ENCODE measurements around the gene EIF3F. TPM values are rescaled to one million over a fixed set of nuclear protein-coding genes. Genes with fewer than 3 reads are reported as not detected.

Gene EIF3F
- total and polyA plus RNA-seq, 2 of the 8 experiments (the other 6 are each of a cell fraction or from before 2014, with no cell fraction given), result 222 to 388 TPM

GRCh38 chr11:7964873-7965272 is 22.3 kb upstream of the EIF3F start:
- no peaks in the 10 kb centered on the region for H3K79me1 ChIP-seq (ENCODE audit: low read depth, low read length)
- no peaks in the 10 kb centered on the region for H4K20me1 ChIP-seq (replicated peaks in 1 of 2; ENCODE audit: control insufficient read depth in 1 of 2, insufficient read depth in 2 of 2, low read length in 2 of 2)
- H2BK5ac ChIP-seq (ENCODE audit: low read depth, low read length), result no peak overlapping the region
- H3K18ac ChIP-seq (ENCODE audit: extremely low read depth, low read length), result no peak overlapping the region; the same call in 1 of the 2 replicates
- no peak overlapping the region for H2AFZ ChIP-seq (ENCODE audit: low read length)
- no peak overlapping the region for H3K14ac ChIP-seq (ENCODE audit: insufficient read length)
- no peak overlapping the region for H3K9ac ChIP-seq (replicated peaks in 1 of 4; ENCODE audit: extremely low read depth in 1 of 4, low read depth in 3 of 4, low read length in 3 of 4)
- peaks cover 0 to 2% (median under 1%) of the 10 kb centered on the region in 4 experiments; a peak in 2 of 7 replicates for H3K4me1 ChIP-seq (replicated peaks in 1 of 4; ENCODE audit: control insufficient read depth in 3 of 4, insufficient read depth in 4 of 4, low read length in 3 of 4)
- H3K4ac ChIP-seq (replicated peaks; ENCODE audit: insufficient read length, low read depth, low read length), result no peak overlapping the region
- no peak overlapping the region for H3K4me3 ChIP-seq (ENCODE audit: extremely low read depth in 1 of 4, insufficient read depth in 2 of 4, low read depth in 3 of 4, low read length in 4 of 4)
- H3K9me3 ChIP-seq (ENCODE audit: insufficient read depth in 2 of 2, low read depth in 1 of 2, low read length in 1 of 2), result no peaks in the 10 kb centered on the region
- no peak overlapping the region for H2BK20ac ChIP-seq (ENCODE audit: low read length)
- no peak for FAIRE-seq
- H2BK120ac ChIP-seq (replicated peaks; ENCODE audit: low read depth, low read length), result no peak overlapping the region
- no peak overlapping the region for H3K27ac ChIP-seq (ENCODE audit: low read depth, low read length)
- H3K27me3 ChIP-seq (replicated peaks in 1 of 4; ENCODE audit: control insufficient read depth in 3 of 4, extremely low read depth in 1 of 4, insufficient read depth in 3 of 4, low read length in 3 of 4), result no peaks in the 10 kb centered on the region
- H2BK15ac ChIP-seq (ENCODE audit: low read length), result no peak overlapping the region
- H3K4me2 ChIP-seq (ENCODE audit: insufficient read depth in 1 of 2, low read depth in 2 of 2, low read length in 2 of 2), result no peak overlapping the region
- no peak for TF ChIP-seq RXRA (IDR thresholded peaks at IDR 0.05; ENCODE audit: insufficient read depth, low read depth, low read length)
- no peak for TF ChIP-seq GTF2F1 (IDR thresholded peaks at IDR 0.05; ENCODE audit: borderline replicate concordance, low read depth, low read length)
- no peak for TF ChIP-seq E2F6 (IDR thresholded peaks at IDR 0.05)
- TF ChIP-seq SUZ12 (IDR thresholded peaks at IDR 0.05; ENCODE audit: low read length), result no peak
- no peak for TF ChIP-seq NANOG (IDR thresholded peaks at IDR 0.05; ENCODE audit: insufficient read depth, low read depth, low read length, poor library complexity, severe bottlenecking)
- ChIA-PET CTCF (ENCODE audit: partially characterized antibody) (interaction anchor here (0.6 to 2.5 kb wide), 4 partner anchors 22 to 72 kb away, joined by 3 to 10 read pairs (median 4); partner anchors contain the start of gene EIF3F), POLR2A (ENCODE audit: partially characterized antibody) (interaction anchor here (1.2 kb wide), 1 partner anchor 10 kb away, joined by 3 read pairs; no protein-coding TSS in a partner anchor)
- H3K36me3 ChIP-seq (ENCODE audit: control insufficient read depth in 2 of 4, insufficient read depth in 4 of 4, low read length in 3 of 4), result no peaks in the 10 kb centered on the region
- H3K23ac ChIP-seq (ENCODE audit: insufficient read length), result no peak overlapping the region
- H3K79me2 ChIP-seq (ENCODE audit: control insufficient read depth in 1 of 2, insufficient read depth in 2 of 2, low read length in 2 of 2), result no peaks in the 10 kb centered on the region
- H4K91ac ChIP-seq (replicated peaks; ENCODE audit: insufficient read length, low read length), result no peak overlapping the region
- H4K5ac ChIP-seq (ENCODE audit: insufficient read length, low read depth, low read length), result no peak overlapping the region
- no peaks in the 10 kb centered on the region for H3K23me2 ChIP-seq (ENCODE audit: low read depth, low read length)
- no peak overlapping the region for H2AK5ac ChIP-seq (ENCODE audit: low read depth, low read length)
- H2BK12ac ChIP-seq (ENCODE audit: low read depth, low read length), result no peak overlapping the region
- no peak for DNase-seq (ENCODE audit: low read depth in 1 of 2, low spot score in 2 of 2)
- no peak overlapping the region for H4K8ac ChIP-seq (ENCODE audit: extremely low read depth, insufficient read depth, low read length)
- no peak overlapping the region for H3K56ac ChIP-seq (replicated peaks; ENCODE audit: insufficient read length, low read depth, low read length)

All from H1 (cell line).